Testis (tissue), 3 donors: ENCODE data around the gene ARMC2. TPM values are rescaled to one million over a fixed set of nuclear protein-coding genes. Genes with fewer than 3 reads are reported as not detected.

Source experiments
- DNase-seq: peaks from one replicate; pipeline ENCODE4 v3.0.0-alpha.2; 2019
- H3K27ac ChIP-seq, 2 donors: fragments of 200-600 bp; sonication (generic); one replicate each; pipeline ENCODE4 v1.5.1; 2019
- H3K27me3 ChIP-seq: fragments of 200-600 bp; sonication (generic); one replicate; pipeline ENCODE4 v1.5.1; 2019
- H3K36me3 ChIP-seq: fragments of 200-600 bp; sonication (generic); one replicate; pipeline ENCODE4 v1.5.1; 2017; ENCODE audit warnings: low read depth; ENCODE audit errors: missing control alignments
- H3K4me1 ChIP-seq: fragments of 200-600 bp; sonication (generic); one replicate; pipeline ENCODE4 v1.5.1; 2019
- H3K4me3 ChIP-seq, 2 donors: fragments of 200-600 bp; sonication (generic); one replicate each; pipeline ENCODE4 v1.5.1; 2017 to 2019
- H3K9me3 ChIP-seq: fragments of 200-600 bp; sonication (generic); one replicate; pipeline ENCODE4 v1.5.1; 2017
- POLR2A ChIP-seq: fragments of 450-650 bp; IDR thresholded peaks from one replicate; pipeline ENCODE4 v1.6.1; 2017; ENCODE audit warnings: antibody characterized with exemption, mild to moderate bottlenecking, moderate library complexity
- WGBS, 2 donors: methylation state at CpG; one replicate each; pipeline ENCODE4 v1.1.5; 2018; 5-methylcytosine and 5-hydroxymethylcytosine counted together
- intact Hi-C: fragments of 100-400 bp; cut with DNase I; formaldehyde crosslinking; loops from one replicate; pipeline ENCODE4 v1.15.1; 2023; ENCODE audit warnings: low total_unique reads
- polyA plus RNA-seq: library from polyadenylated mRNA; stranded (reverse); fragments of 350-450 nt; fragmentation: Illumina TruSeq; extraction: RNeasy Lipid Tissue Mini Kit (QIAGEN cat#74804); gene quantifications from one replicate; pipeline ENCODE4 v1.2.3, GENCODE V29; 2014; ENCODE audit warnings: low read depth, low replicate concordance; ENCODE audit not compliant: insufficient read depth
- total RNA-seq, 2 donors: library from RNA; depleted of rRNA; stranded (reverse); fragments of >200 nt; gene quantifications; one replicate each; pipeline ENCODE4 v1.2.3, GENCODE V29; 2016
- TF ChIP-seq, protein P1 (sequence below), 3 experiments: fragments of 450-650 bp in 2 of 3; fragments of 200-600 bp in 1 of 3; sonication (generic) in 1 of 3; IDR thresholded peaks; one replicate each; pipeline ENCODE4 v1.5.1; 2016 to 2019; ENCODE audit warnings: antibody characterized with exemption in 3 of 3, mild to moderate bottlenecking in 2 of 3, moderate library complexity in 1 of 3

ARMC2 gene
- total and polyA plus RNA-seq, 3 donors from 2014 or later, result 24.0 to 78.6 (median 51.4) TPM

GRCh38 chr6:108872575-108872974, 24.4 kb downstream of the ARMC2 start:
- no peak for TF ChIP-seq POLR2A
- TF ChIP-seq, protein P1, sequence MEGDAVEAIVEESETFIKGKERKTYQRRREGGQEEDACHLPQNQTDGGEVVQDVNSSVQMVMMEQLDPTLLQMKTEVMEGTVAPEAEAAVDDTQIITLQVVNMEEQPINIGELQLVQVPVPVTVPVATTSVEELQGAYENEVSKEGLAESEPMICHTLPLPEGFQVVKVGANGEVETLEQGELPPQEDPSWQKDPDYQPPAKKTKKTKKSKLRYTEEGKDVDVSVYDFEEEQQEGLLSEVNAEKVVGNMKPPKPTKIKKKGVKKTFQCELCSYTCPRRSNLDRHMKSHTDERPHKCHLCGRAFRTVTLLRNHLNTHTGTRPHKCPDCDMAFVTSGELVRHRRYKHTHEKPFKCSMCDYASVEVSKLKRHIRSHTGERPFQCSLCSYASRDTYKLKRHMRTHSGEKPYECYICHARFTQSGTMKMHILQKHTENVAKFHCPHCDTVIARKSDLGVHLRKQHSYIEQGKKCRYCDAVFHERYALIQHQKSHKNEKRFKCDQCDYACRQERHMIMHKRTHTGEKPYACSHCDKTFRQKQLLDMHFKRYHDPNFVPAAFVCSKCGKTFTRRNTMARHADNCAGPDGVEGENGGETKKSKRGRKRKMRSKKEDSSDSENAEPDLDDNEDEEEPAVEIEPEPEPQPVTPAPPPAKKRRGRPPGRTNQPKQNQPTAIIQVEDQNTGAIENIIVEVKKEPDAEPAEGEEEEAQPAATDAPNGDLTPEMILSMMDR (IDR thresholded peaks at IDR 0.05), result no peak
- H3K9me3 ChIP-seq, result no peaks in the 10 kb centered on the region
- H3K4me3 ChIP-seq, result no peak overlapping the region
- H3K27me3 ChIP-seq, result no peaks in the 10 kb centered on the region
- no peaks in the 10 kb centered on the region for H3K36me3 ChIP-seq
- WGBS, 2 donors, result 69 to 81% methylated on average over 3 of the region's 3 CpGs
- H3K4me1 ChIP-seq, result no peaks in the 10 kb centered on the region
- intact Hi-C loops, result no loop called here
- no peak overlapping the region for H3K27ac ChIP-seq
- DNase-seq, result no peak

DNA sequence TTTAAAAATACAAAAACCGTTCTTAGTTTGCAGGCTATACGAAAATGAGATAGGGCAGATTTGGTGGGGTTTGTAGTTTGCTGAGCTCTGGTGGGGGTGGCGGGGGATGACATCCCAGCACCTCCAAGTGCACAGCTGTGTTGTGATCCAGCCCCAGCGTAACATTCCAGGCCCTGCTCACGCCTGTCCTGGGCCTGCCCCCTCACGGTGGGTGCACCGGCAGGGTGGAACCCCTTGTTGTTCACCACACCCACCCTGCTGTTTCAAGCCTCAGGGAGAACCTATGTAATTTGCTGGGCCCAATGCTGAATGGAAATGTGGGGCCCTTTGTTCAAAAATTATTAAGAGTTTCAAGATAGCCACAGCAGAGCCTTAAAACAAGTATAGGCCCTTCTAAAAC, 25.0 kb downstream of the ARMC2 start:
- 91 to 94% methylated on average over 7 of the region's 7 CpGs for WGBS, 2 donors

DNA sequence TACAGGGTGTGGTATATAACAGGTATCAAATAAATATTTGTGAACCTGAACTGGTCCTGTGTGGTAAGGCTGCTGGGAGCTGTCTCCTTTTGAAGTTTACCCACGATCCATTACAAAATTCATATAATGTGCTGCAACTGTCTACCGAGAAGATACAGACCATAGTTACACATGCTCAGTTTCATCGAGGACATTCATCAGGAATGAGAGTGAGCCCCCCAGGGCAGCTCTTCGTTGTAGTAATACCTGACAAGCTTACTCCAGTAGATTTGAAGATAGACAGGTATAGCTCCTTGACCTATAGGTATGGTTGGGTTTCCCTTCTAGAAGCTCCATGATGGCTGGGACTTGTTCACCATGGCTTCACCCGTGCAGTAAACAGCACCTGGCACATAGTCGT, 25.7 kb downstream of the ARMC2 start:
- 85 to 90% methylated on average over 6 of the region's 6 CpGs for WGBS, 2 donors
- Histone ChIP-seq H3K4me1 (no peaks in the 10 kb centered on the region), H3K27me3 (no peaks in the 10 kb centered on the region), H3K36me3 (no peaks in the 10 kb centered on the region), H3K9me3 (no peaks in the 10 kb centered on the region), H3K4me3 (no peak overlapping the region), H3K27ac (no peak overlapping the region)
- no peak for DNase-seq
- intact Hi-C loops, result no loop called here
- no peak for TF ChIP-seq POLR2A
- TF ChIP-seq, protein P1 (IDR thresholded peaks at IDR 0.05), result no peak

More for the DNA sequence above, 25.0 kb downstream of the ARMC2 start:
- TF ChIP-seq, protein P1 (IDR thresholded peaks at IDR 0.05), result no peak
- no peak for TF ChIP-seq POLR2A
- Histone ChIP-seq H3K4me3 (no peak overlapping the region), H3K36me3 (no peaks in the 10 kb centered on the region), H3K27ac (no peak overlapping the region), H3K9me3 (no peaks in the 10 kb centered on the region), H3K4me1 (no peaks in the 10 kb centered on the region), H3K27me3 (no peaks in the 10 kb centered on the region)
- DNase-seq, result no peak
- intact Hi-C loops, result no loop called here

DNA sequence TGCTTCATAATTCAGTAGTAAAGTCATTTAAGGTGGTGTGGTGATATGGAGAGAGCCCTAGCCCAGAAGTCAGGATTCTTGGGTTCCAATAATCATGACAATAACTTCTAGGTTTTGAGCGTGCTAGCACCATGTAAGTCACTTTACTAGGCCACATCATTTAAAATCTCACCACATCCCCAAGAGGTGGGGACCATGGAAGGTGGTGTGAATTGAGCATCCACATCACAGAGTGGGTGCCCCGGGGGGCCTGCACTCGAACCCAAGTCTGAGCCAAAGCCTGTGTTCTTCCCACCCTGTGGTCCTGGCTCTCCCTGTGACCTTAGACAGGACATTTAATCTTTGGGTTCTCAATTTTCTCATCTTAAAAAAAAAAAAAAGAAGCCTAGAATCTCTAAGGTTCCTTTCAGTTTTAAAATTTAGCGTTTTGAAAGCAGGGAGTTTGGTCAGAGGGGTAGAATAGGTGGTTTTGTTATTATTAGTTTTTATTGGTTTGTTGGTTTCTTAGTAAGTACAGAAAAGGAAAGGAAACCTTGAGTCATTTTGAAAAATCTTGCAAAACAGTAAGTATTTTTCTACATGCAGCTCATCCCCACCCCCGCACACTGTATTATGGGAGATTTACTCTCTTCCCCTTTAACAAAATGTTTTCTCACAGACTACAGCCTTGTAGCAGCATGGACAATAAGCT, 26.4 kb downstream of the ARMC2 start:
- H3K27me3 ChIP-seq, result no peaks in the 10 kb centered on the region
- H3K4me1 ChIP-seq, result no peaks in the 10 kb centered on the region
- H3K4me3 ChIP-seq, result no peak overlapping the region
- intact Hi-C loops, result no loop called here
- no peaks in the 10 kb centered on the region for H3K9me3 ChIP-seq
- peak overlapping the region in 1 of 2 donors; percentile 68 for H3K27ac ChIP-seq
- no peak for DNase-seq
- WGBS, 2 donors, result 80% methylated on average over 5 of the region's 5 CpGs
- no peaks in the 10 kb centered on the region for H3K36me3 ChIP-seq
- TF ChIP-seq, protein P1 (IDR thresholded peaks at IDR 0.05), result no peak
- TF ChIP-seq POLR2A, result no peak

DNA sequence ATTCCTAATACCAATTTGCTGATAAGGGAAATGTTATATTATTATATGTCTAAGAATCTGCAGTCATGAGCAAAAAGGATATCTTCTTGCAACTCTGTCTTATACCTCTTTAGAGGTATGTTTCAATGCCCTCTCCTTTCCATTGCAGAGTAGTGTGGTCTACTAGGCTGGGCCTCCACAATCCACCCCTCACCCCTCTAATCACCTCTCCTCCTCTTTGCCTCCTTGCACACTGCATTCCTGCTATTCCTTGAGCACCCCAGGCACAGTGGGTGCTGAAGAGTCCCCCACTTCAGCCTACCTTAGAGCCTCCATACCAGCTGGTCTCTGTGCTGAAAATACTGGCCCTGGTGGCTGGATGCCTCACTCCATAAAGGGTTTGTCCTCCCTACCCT, 26.9 kb downstream of the ARMC2 start:
- H3K27me3 ChIP-seq, result no peaks in the 10 kb centered on the region
- no peak for DNase-seq
- intact Hi-C loops, result no loop called here
- no peak overlapping the region for H3K4me3 ChIP-seq
- no peaks in the 10 kb centered on the region for H3K9me3 ChIP-seq
- H3K4me1 ChIP-seq, result no peaks in the 10 kb centered on the region
- H3K36me3 ChIP-seq, result no peaks in the 10 kb centered on the region
- TF ChIP-seq, protein P1 (IDR thresholded peaks at IDR 0.05), result no peak
- no peak for TF ChIP-seq POLR2A
- no peak overlapping the region for H3K27ac ChIP-seq
